WTC11 (cell line): ENCODE data around the gene ACOD1. TPM values are rescaled to one million over a fixed set of nuclear protein-coding genes. Genes with fewer than 3 reads are reported as not detected.
"Not testable (repeated sequence)": the region's sequence is repeated elsewhere in the genome, so short reads cannot be mapped to it uniquely, and the experiment has no call there.

Source experiments
- ATAC-seq: fragments of 200-7000 bp; cut with Tn5 transposase; 2 replicates; pipeline ENCODE4 v1.10.0; 2021; ENCODE audit warnings: mild to moderate bottlenecking, moderate library complexity
- CTCF ChIA-PET: fragments of 300-600 bp; sonication (Branson Sonifier 250); formaldehyde crosslinking; loops from one replicate; lab custom pipeline; 2021; ENCODE audit warnings: antibody characterized with exemption; lab: Charles Lee
- POLR2A ChIA-PET: fragments of 350-600 bp; sonication (Branson Sonifier 250); formaldehyde crosslinking; loops from one replicate; lab custom pipeline; 2021; ENCODE audit warnings: antibody characterized with exemption; lab: Charles Lee
- DNase-seq: peaks from one replicate; pipeline ENCODE4 v3.0.0; 2021; ENCODE audit warnings: low spot score
- H3K27ac Mint-ChIP-seq: 2 replicates; pipeline ENCODE4 v1.8.0; 2021; ENCODE audit warnings: mixed read lengths
- H3K27me3 Mint-ChIP-seq: 2 replicates; pipeline ENCODE4 v1.8.0; 2021; ENCODE audit warnings: low read depth, mild to moderate bottlenecking, moderate library complexity, mixed read lengths
- H3K36me3 Mint-ChIP-seq: 2 replicates; pipeline ENCODE4 v1.8.0; 2021; ENCODE audit warnings: mixed read lengths
- H3K4me1 Mint-ChIP-seq: 2 replicates; pipeline ENCODE4 v1.8.0; 2022; ENCODE audit warnings: mixed read lengths
- H3K4me3 Mint-ChIP-seq: 2 replicates; pipeline ENCODE4 v1.8.0; 2021; ENCODE audit warnings: mild to moderate bottlenecking, moderate library complexity, mixed read lengths
- H3K9me3 Mint-ChIP-seq: 2 replicates; pipeline ENCODE4 v1.8.0; 2021; ENCODE audit warnings: mixed read lengths
- CDX4 ChIP-seq: fragments of 250-450 bp; sonication (Bioruptor Pico); IDR thresholded peaks from 2 replicates; pipeline ENCODE4 v1.9.0; 2021; ENCODE audit warnings: moderate library complexity, mild to moderate bottlenecking, inconsistent platforms, borderline replicate concordance
- ELF4 ChIP-seq: sonication (generic); formaldehyde crosslinking; IDR thresholded peaks from 2 replicates; pipeline ENCODE4 v1.8.1; 2022; ENCODE audit warnings: low read depth, mild to moderate bottlenecking, moderate library complexity, missing genetic modification reagents
- FOXJ3 ChIP-seq: sonication (generic); formaldehyde crosslinking; IDR thresholded peaks from 2 replicates; pipeline ENCODE4 v1.9.0; 2021; ENCODE audit warnings: missing genetic modification reagents, mild to moderate bottlenecking, borderline replicate concordance
- FOXP1 ChIP-seq: sonication (generic); formaldehyde crosslinking; IDR thresholded peaks from 2 replicates; pipeline ENCODE4 v1.8.0; 2022; ENCODE audit warnings: missing genetic modification reagents, mild to moderate bottlenecking, moderate library complexity, borderline replicate concordance
- GTF2I ChIP-seq: fragments of 250-450 bp; sonication (Bioruptor Pico); conservative IDR thresholded peaks from 2 replicates; pipeline ENCODE4 v1.4.0; 2021; ENCODE audit warnings: mild to moderate bottlenecking
- HMGA2 ChIP-seq: fragments of 250-450 bp; sonication (Bioruptor Pico); IDR thresholded peaks from 2 replicates; pipeline ENCODE4 v1.4.0; 2021; ENCODE audit warnings: mild to moderate bottlenecking, moderate library complexity
- IRF1 ChIP-seq: sonication (generic); formaldehyde crosslinking; IDR thresholded peaks from 2 replicates; pipeline ENCODE4 v1.8.0; 2023; ENCODE audit warnings: missing genetic modification reagents
- KAT7 ChIP-seq: sonication (generic); formaldehyde crosslinking; IDR thresholded peaks from 2 replicates; pipeline ENCODE4 v1.8.1; 2023; ENCODE audit warnings: missing genetic modification reagents, mild to moderate bottlenecking, borderline replicate concordance
- MAX ChIP-seq: sonication (generic); formaldehyde crosslinking; IDR thresholded peaks from 2 replicates; pipeline ENCODE4 v1.8.0; 2022; ENCODE audit warnings: mild to moderate bottlenecking, missing genetic modification reagents
- MYBL2 ChIP-seq: sonication (generic); formaldehyde crosslinking; IDR thresholded peaks from 2 replicates; pipeline ENCODE4 v1.8.1; 2023; ENCODE audit warnings: mild to moderate bottlenecking, moderate library complexity, missing genetic modification reagents
- NR3C1 ChIP-seq: sonication (generic); formaldehyde crosslinking; conservative IDR thresholded peaks from 2 replicates; pipeline ENCODE4 v1.8.1; 2023; ENCODE audit warnings: low read depth, mild to moderate bottlenecking, missing genetic modification reagents
- PREB ChIP-seq: sonication (generic); formaldehyde crosslinking; IDR thresholded peaks from 2 replicates; pipeline ENCODE4 v1.8.1; 2022; ENCODE audit warnings: mild to moderate bottlenecking, missing genetic modification reagents, moderate library complexity, borderline replicate concordance
- PRRX2 ChIP-seq: fragments of 250-450 bp; sonication (Bioruptor Pico); IDR thresholded peaks from 2 replicates; pipeline ENCODE4 v1.8.0; 2021; ENCODE audit warnings: mild to moderate bottlenecking
- SOX15 ChIP-seq: fragments of 250-450 bp; sonication (Bioruptor Pico); IDR thresholded peaks from 2 replicates; pipeline ENCODE4 v1.9.0; 2021; ENCODE audit warnings: mild to moderate bottlenecking
- TEAD1 ChIP-seq: sonication (generic); formaldehyde crosslinking; IDR thresholded peaks from 2 replicates; pipeline ENCODE4 v1.8.0; 2022; ENCODE audit warnings: mild to moderate bottlenecking, missing genetic modification reagents
- TEAD4 ChIP-seq: sonication (generic); formaldehyde crosslinking; IDR thresholded peaks from 2 replicates; pipeline ENCODE4 v1.8.0; 2022; ENCODE audit warnings: mild to moderate bottlenecking, missing genetic modification reagents
- ZBTB21 ChIP-seq: sonication (generic); formaldehyde crosslinking; IDR thresholded peaks from 2 replicates; pipeline ENCODE4 v1.8.1; 2023; ENCODE audit warnings: mild to moderate bottlenecking, missing genetic modification reagents, borderline replicate concordance
- total RNA-seq: library from RNA; stranded (reverse); gene quantifications from 3 replicates; pipeline ENCODE4 v1.2.3, GENCODE V29; 2021
- TF ChIP-seq, protein P1 (sequence below): sonication (generic); formaldehyde crosslinking; IDR thresholded peaks from 2 replicates; pipeline ENCODE4 v1.8.1; 2023; ENCODE audit warnings: mild to moderate bottlenecking, missing genetic modification reagents
- TF ChIP-seq, protein P2 (sequence below): sonication (generic); formaldehyde crosslinking; IDR thresholded peaks from 2 replicates; pipeline ENCODE4 v1.8.1; 2022; ENCODE audit warnings: low read depth, missing genetic modification reagents, borderline replicate concordance
- TF ChIP-seq, protein P3 (sequence below): sonication (generic); formaldehyde crosslinking; IDR thresholded peaks from 2 replicates; pipeline ENCODE4 v1.8.0; 2022; ENCODE audit warnings: mild to moderate bottlenecking, missing genetic modification reagents

Gene ACOD1
- total RNA-seq, 1 experiment from 2014 or later = not detected

DNA sequence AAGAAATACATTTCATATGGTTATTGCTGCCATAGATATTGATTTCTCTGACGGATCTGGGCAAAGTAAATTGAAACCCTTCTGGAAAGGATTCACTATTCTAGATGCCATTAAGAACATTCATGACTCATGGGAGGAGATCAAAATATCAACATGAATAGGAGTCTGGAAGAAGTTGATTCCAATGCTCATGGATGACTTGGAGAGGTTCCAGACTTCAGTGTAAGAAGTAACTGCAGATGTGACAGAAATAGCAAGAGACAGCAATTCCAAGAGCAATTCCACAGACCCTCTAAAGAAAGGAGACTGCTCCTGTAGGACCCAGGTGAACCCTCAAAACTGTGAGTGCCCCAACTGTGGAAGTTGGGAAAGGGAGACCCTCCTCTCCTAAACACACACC, 31.2 kb upstream of the ACOD1 start (continued):
- TF ChIP-seq IRF1 (CRISPR knock-in tag) = no peak
- TF ChIP-seq, protein P1, sequence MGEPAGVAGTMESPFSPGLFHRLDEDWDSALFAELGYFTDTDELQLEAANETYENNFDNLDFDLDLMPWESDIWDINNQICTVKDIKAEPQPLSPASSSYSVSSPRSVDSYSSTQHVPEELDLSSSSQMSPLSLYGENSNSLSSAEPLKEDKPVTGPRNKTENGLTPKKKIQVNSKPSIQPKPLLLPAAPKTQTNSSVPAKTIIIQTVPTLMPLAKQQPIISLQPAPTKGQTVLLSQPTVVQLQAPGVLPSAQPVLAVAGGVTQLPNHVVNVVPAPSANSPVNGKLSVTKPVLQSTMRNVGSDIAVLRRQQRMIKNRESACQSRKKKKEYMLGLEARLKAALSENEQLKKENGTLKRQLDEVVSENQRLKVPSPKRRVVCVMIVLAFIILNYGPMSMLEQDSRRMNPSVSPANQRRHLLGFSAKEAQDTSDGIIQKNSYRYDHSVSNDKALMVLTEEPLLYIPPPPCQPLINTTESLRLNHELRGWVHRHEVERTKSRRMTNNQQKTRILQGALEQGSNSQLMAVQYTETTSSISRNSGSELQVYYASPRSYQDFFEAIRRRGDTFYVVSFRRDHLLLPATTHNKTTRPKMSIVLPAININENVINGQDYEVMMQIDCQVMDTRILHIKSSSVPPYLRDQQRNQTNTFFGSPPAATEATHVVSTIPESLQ (CRISPR knock-in tag) = no peak
- no peak for TF ChIP-seq PRRX2 (CRISPR knock-in tag)
- TF ChIP-seq MAX = no peak
- TF ChIP-seq ELF4 = no peak
- no peak for TF ChIP-seq KAT7 (CRISPR knock-in tag)
- no peak for TF ChIP-seq TEAD4 (CRISPR knock-in tag)

DNA sequence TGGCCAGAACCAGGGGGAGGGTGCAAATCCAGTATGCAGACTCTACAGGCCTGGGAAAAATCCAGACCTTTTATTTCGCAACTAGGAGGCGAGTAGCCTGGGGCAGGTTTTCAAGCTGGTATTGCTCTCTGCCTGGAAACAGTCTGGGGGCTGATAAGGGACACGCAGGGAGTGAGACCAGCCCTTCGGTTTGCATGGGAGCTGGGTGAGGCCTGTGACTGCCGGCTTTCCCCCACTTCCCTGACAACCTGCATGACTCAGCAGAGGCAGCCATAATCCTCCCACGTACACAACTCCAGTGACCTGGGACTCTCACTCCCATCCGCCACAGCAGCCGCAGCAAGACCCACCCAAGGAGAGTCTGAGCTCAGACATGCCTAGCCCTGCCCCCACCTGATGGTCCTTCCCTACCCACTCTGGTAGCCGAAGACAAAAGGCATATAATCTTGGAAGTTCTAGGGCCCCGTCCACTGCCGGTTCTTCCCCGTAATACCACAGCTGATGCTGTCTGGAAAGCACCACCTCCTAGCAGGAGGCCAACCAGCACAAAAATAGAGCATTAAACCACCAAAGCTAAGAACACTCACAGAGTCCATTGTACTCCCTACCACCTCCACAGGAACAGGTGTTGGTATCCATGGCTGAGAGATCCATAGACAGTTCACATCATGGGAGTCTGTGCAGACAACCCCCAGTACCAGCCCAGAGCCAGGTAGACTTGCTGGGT, 30.4 kb upstream of the ACOD1 start:
- H3K4me3 Mint-ChIP-seq, DNase-seq, H3K4me1 Mint-ChIP-seq, POLR2A ChIA-PET, H3K36me3 Mint-ChIP-seq, H3K27me3 Mint-ChIP-seq, ATAC-seq, H3K27ac Mint-ChIP-seq: not testable (repeated sequence)
- H3K9me3 Mint-ChIP-seq = peaks cover 31% of the 10 kb centered on the region
- CTCF ChIA-PET = interaction anchor here (1.0 kb wide), 1 partner anchor 62 kb away, joined by 3 read pairs; no protein-coding TSS in a partner anchor

GRCh38 chr13:76921516-76921915, 26.8 kb upstream of the ACOD1 start:
- no peak for TF ChIP-seq TEAD1 (CRISPR knock-in tag)
- no peak for TF ChIP-seq FOXJ3
- no peak for TF ChIP-seq CDX4 (CRISPR knock-in tag)
- TF ChIP-seq, all 79 proteins: peak for 0
- H3K27ac Mint-ChIP-seq = no peak overlapping the region
- ATAC-seq (no peak), DNase-seq (no peak)
- no peak overlapping the region for H3K4me3 Mint-ChIP-seq
- no peaks in the 10 kb centered on the region; the same call in 1 of the 2 replicates for H3K36me3 Mint-ChIP-seq
- CTCF ChIA-PET = interaction anchor here (0.6 kb wide), 1 partner anchor 35 kb away, joined by 5 read pairs; no protein-coding TSS in a partner anchor
- no peaks in the 10 kb centered on the region for H3K27me3 Mint-ChIP-seq
- POLR2A ChIA-PET = no interaction called here
- H3K9me3 Mint-ChIP-seq = peaks cover 31% of the 10 kb centered on the region
- H3K4me1 Mint-ChIP-seq = no peaks in the 10 kb centered on the region

DNA sequence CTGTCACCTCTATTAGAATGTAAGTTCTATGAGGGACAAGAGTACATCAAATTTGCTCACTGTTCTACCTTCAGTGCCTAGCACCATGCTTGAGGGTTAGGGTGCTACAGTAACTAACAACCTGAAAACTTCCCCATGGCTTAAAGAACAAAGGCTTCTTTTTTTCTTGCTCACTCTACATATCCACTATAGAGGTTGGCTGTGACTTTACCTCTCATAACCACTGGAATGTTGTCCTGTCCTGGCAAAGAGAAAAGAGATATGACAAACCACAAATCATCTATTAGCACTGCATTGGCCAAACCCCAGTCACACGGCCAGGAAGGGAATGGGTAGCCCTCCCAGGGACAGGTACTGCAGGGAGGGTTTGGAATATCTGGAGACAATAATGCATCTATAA, 23.2 kb upstream of the ACOD1 start:
- ATAC-seq (no peak), DNase-seq (no peak)
- H3K27ac Mint-ChIP-seq = no peak overlapping the region
- H3K4me1 Mint-ChIP-seq = peaks cover 4% of the 10 kb centered on the region
- H3K9me3 Mint-ChIP-seq = peaks cover 5% of the 10 kb centered on the region
- no peaks in the 10 kb centered on the region for H3K27me3 Mint-ChIP-seq
- H3K4me3 Mint-ChIP-seq = no peak overlapping the region
- TF ChIP-seq GTF2I (CRISPR knock-in tag) (no peak), PREB (CRISPR knock-in tag) (no peak), SOX15 (CRISPR knock-in tag) (no peak), MYBL2 (no peak), NR3C1 (CRISPR knock-in tag) (no peak), FOXP1 (CRISPR knock-in tag) (no peak), HMGA2 (CRISPR knock-in tag) (no peak), ZBTB21 (CRISPR knock-in tag) (no peak)
- TF ChIP-seq, protein P2, sequence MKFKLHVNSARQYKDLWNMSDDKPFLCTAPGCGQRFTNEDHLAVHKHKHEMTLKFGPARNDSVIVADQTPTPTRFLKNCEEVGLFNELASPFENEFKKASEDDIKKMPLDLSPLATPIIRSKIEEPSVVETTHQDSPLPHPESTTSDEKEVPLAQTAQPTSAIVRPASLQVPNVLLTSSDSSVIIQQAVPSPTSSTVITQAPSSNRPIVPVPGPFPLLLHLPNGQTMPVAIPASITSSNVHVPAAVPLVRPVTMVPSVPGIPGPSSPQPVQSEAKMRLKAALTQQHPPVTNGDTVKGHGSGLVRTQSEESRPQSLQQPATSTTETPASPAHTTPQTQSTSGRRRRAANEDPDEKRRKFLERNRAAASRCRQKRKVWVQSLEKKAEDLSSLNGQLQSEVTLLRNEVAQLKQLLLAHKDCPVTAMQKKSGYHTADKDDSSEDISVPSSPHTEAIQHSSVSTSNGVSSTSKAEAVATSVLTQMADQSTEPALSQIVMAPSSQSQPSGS (CRISPR knock-in tag) = no peak
- TF ChIP-seq, protein P3, sequence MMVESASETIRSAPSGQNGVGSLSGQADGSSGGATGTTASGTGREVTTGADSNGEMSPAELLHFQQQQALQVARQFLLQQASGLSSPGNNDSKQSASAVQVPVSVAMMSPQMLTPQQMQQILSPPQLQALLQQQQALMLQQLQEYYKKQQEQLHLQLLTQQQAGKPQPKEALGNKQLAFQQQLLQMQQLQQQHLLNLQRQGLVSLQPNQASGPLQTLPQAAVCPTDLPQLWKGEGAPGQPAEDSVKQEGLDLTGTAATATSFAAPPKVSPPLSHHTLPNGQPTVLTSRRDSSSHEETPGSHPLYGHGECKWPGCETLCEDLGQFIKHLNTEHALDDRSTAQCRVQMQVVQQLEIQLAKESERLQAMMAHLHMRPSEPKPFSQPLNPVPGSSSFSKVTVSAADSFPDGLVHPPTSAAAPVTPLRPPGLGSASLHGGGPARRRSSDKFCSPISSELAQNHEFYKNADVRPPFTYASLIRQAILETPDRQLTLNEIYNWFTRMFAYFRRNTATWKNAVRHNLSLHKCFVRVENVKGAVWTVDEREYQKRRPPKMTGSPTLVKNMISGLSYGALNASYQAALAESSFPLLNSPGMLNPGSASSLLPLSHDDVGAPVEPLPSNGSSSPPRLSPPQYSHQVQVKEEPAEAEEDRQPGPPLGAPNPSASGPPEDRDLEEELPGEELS (CRISPR knock-in tag) = no peak
- ChIA-PET POLR2A (no interaction called here), CTCF (no interaction called here)
- no peaks in the 10 kb centered on the region for H3K36me3 Mint-ChIP-seq
